SK-N-SH treated with all-trans-retinoic acid at 6 μM for 48 hours (cell line): ENCODE measurements around the gene PCDHB13.

Experiments
- CSDC2 ChIP-seq: fragments of 250-450 bp; sonication (Bioruptor Pico); IDR thresholded peaks from 2 replicates; pipeline ENCODE4 v1.5.0; 2020; ENCODE audit warnings: mild to moderate bottlenecking, moderate library complexity
- PATZ1 ChIP-seq: fragments of 250-450 bp; sonication (Bioruptor Pico); IDR thresholded peaks from 2 replicates; pipeline ENCODE4 v1.8.0; 2020; ENCODE audit warnings: mild to moderate bottlenecking, moderate library complexity, borderline replicate concordance
- TSHZ2 ChIP-seq: fragments of 250-450 bp; sonication (Bioruptor Pico); IDR thresholded peaks from 2 replicates; pipeline ENCODE4 v1.5.0; 2020; ENCODE audit warnings: mild to moderate bottlenecking, moderate library complexity
- ZFP30 ChIP-seq: fragments of 450-650 bp; formaldehyde crosslinking; IDR thresholded peaks from 2 replicates; pipeline ENCODE4 v1.5.0; 2022; ENCODE audit warnings: mild to moderate bottlenecking, moderate library complexity

GRCh38 chr5:141186897-141187512 is 26.7 kb upstream of the PCDHB13 start, which contains the start of gene PCDHB9:
- TF ChIP-seq PATZ1 (CRISPR knock-in tag) (no peak), TSHZ2 (CRISPR knock-in tag) (no peak), ZFP30 (no peak), CSDC2 (no peak)
